H9 (cell line): ENCODE measurements around the gene IL1RAPL2. TPM values are rescaled to one million over a fixed set of nuclear protein-coding genes. Genes with fewer than 3 reads are reported as not detected.

ENCODE experiments used
- DNase-seq: peaks from one replicate; pipeline ENCODE4 v3.0.0-alpha.2; 2017
- H2AFZ ChIP-seq: one replicate; pipeline ENCODE4 v1.6.1; 2013; ENCODE audit warnings: mild to moderate bottlenecking, low read length, control low read depth, moderate library complexity
- H2AK5ac ChIP-seq: 2 replicates; pipeline ENCODE4 v1.6.1; 2013; ENCODE audit warnings: low read length, control low read depth, mixed read lengths; ENCODE audit not compliant: insufficient read length
- H2BK120ac ChIP-seq: one replicate; pipeline ENCODE4 v1.6.1; 2013; ENCODE audit warnings: low read depth, mild to moderate bottlenecking, low read length, control low read depth, inconsistent platforms; ENCODE audit not compliant: poor library complexity, severe bottlenecking
- H2BK12ac ChIP-seq: 2 replicates; pipeline ENCODE4 v1.6.1; 2013; ENCODE audit warnings: low read length, control low read depth, mixed read lengths, low read depth; ENCODE audit not compliant: insufficient read length
- H2BK15ac ChIP-seq: 2 replicates; pipeline ENCODE4 v1.6.1; 2013; ENCODE audit warnings: low read depth, low read length, control low read depth
- H2BK20ac ChIP-seq: one replicate; pipeline ENCODE4 v1.6.1; 2013; ENCODE audit warnings: low read depth, mild to moderate bottlenecking, low read length, control low read depth, inconsistent platforms; ENCODE audit not compliant: poor library complexity, severe bottlenecking
- H2BK5ac ChIP-seq: 2 replicates; pipeline ENCODE4 v1.6.1; 2013; ENCODE audit warnings: low read length, control low read depth, mixed read lengths; ENCODE audit not compliant: insufficient read length
- H3K14ac ChIP-seq: 2 replicates; pipeline ENCODE4 v1.6.1; 2013; ENCODE audit warnings: low read length, control low read depth; ENCODE audit not compliant: insufficient read depth
- H3K18ac ChIP-seq: 2 replicates; pipeline ENCODE4 v1.6.1; 2013; ENCODE audit warnings: low read depth, mild to moderate bottlenecking, mixed read lengths, low read length, control low read depth; ENCODE audit not compliant: insufficient read length
- H3K23ac ChIP-seq: 2 replicates; pipeline ENCODE4 v1.6.1; 2013; ENCODE audit warnings: low read length, control low read depth, mixed read lengths, low read depth; ENCODE audit not compliant: insufficient read length
- H3K23me2 ChIP-seq: 2 replicates; pipeline ENCODE4 v1.6.1; 2013; ENCODE audit warnings: low read depth, mild to moderate bottlenecking, mixed read lengths, low read length, control low read depth; ENCODE audit not compliant: insufficient read length, poor library complexity, severe bottlenecking
- H3K27ac ChIP-seq: 2 replicates; pipeline ENCODE4 v1.5.1; 2013; ENCODE audit warnings: low read length, control low read depth, mixed read lengths, low read depth; ENCODE audit not compliant: insufficient read length
- H3K27me3 ChIP-seq: 2 replicates; pipeline ENCODE4 v1.6.1; 2013; ENCODE audit warnings: low read length, control low read depth, inconsistent platforms; ENCODE audit not compliant: insufficient read depth
- H3K4ac ChIP-seq: 2 replicates; pipeline ENCODE4 v1.6.1; 2013; ENCODE audit warnings: low read depth, mild to moderate bottlenecking, control low read depth, inconsistent platforms, low read length, moderate library complexity
- H3K4me1 ChIP-seq: 2 replicates; pipeline ENCODE4 v1.6.1; 2013; ENCODE audit warnings: low read length, control low read depth, inconsistent platforms; ENCODE audit not compliant: insufficient read depth
- H3K4me2 ChIP-seq: 2 replicates; pipeline ENCODE4 v1.6.1; 2013; ENCODE audit warnings: low read length, control low read depth, mixed read lengths; ENCODE audit not compliant: insufficient read length, insufficient read depth
- H3K56ac ChIP-seq: 2 replicates; pipeline ENCODE4 v1.6.1; 2013; ENCODE audit warnings: low read depth, mild to moderate bottlenecking, mixed read lengths, low read length, control low read depth; ENCODE audit not compliant: insufficient read length
- H3K79me1 ChIP-seq: 2 replicates; pipeline ENCODE4 v1.6.1; 2013; ENCODE audit warnings: low read depth, mild to moderate bottlenecking, moderate library complexity, low read length, control low read depth, inconsistent platforms; ENCODE audit not compliant: insufficient read depth, poor library complexity, severe bottlenecking
- H3K79me2 ChIP-seq: 2 replicates; pipeline ENCODE4 v1.6.1; 2013; ENCODE audit warnings: low read length, control low read depth, inconsistent platforms; ENCODE audit not compliant: insufficient read depth
- H3K9ac ChIP-seq: 2 replicates; pipeline ENCODE4 v1.6.1; 2013; ENCODE audit warnings: low read length, control low read depth, mixed read lengths; ENCODE audit not compliant: insufficient read length; ENCODE audit errors: extremely low read depth
- H3K9me3 ChIP-seq: one replicate; pipeline ENCODE4 v1.6.1; 2013; ENCODE audit warnings: low read depth, low read length, inconsistent platforms; ENCODE audit not compliant: control insufficient read depth
- H3T11ph ChIP-seq: one replicate; pipeline ENCODE4 v1.6.1; 2013; ENCODE audit warnings: mild to moderate bottlenecking, low read length, control low read depth, inconsistent platforms
- H4K20me1 ChIP-seq: one replicate; pipeline ENCODE4 v1.6.1; 2013; ENCODE audit not compliant: control insufficient read depth, insufficient read length, insufficient read depth
- H4K5ac ChIP-seq: 2 replicates; pipeline ENCODE4 v1.6.1; 2013; ENCODE audit warnings: low read depth, mild to moderate bottlenecking, mixed read lengths, low read length, control low read depth; ENCODE audit not compliant: insufficient read length
- H4K8ac ChIP-seq: replicated peaks from 2 replicates; pipeline ENCODE4 v1.6.1; 2013; ENCODE audit warnings: low read length, control low read depth, mixed read lengths, low read depth; ENCODE audit not compliant: insufficient read length
- H4K91ac ChIP-seq: 2 replicates; pipeline ENCODE4 v1.6.1; 2013; ENCODE audit warnings: low read depth, mild to moderate bottlenecking, moderate library complexity, mixed read lengths, low read length, control low read depth; ENCODE audit not compliant: insufficient read length
- H3K27ac Mint-ChIP-seq, 3 experiments: 2 replicates in 2 of 3; 3 replicates in 1 of 3; pipeline ENCODE4 v1.8.0; 2020 to 2021; ENCODE audit warnings: mixed read lengths in 3 of 3, mild to moderate bottlenecking in 1 of 3, moderate library complexity in 1 of 3
- H3K27me3 Mint-ChIP-seq: 2 replicates; pipeline ENCODE4 v1.8.0; 2021; ENCODE audit warnings: low read depth, mild to moderate bottlenecking, moderate library complexity, mixed read lengths
- H3K36me3 Mint-ChIP-seq, 3 experiments: 2 replicates in 2 of 3; 3 replicates in 1 of 3; pipeline ENCODE4 v1.8.0; 2020 to 2021; ENCODE audit warnings: low read depth in 3 of 3, mixed read lengths in 3 of 3; ENCODE audit not compliant: insufficient read depth in 1 of 3
- H3K4me1 Mint-ChIP-seq, 2 experiments: 2 replicates each; pipeline ENCODE4 v1.8.0; 2020; ENCODE audit warnings: mixed read lengths in 2 of 2
- H3K4me3 Mint-ChIP-seq, 2 experiments: 2 replicates in 1 of 2; 3 replicates in 1 of 2; pipeline ENCODE4 v1.8.0; 2020 to 2021; ENCODE audit warnings: mild to moderate bottlenecking in 2 of 2, mixed read lengths in 2 of 2, moderate library complexity in 1 of 2
- H3K9me3 Mint-ChIP-seq, 2 experiments: 2 replicates in 1 of 2; 3 replicates in 1 of 2; pipeline ENCODE4 v1.8.0; 2020; ENCODE audit warnings: mild to moderate bottlenecking in 2 of 2, mixed read lengths in 2 of 2, moderate library complexity in 1 of 2
- CTCF ChIP-seq: fragments of 200-600 bp; sonication (generic); conservative IDR thresholded peaks from 3 replicates; pipeline ENCODE4 v1.8.0; 2021; ENCODE audit warnings: antibody characterized with exemption, mild to moderate bottlenecking
- WGBS: extraction: QIAGEN DNeasy Blood & Tissue Kit; methylation state at CpG from one replicate; pipeline ENCODE4 v1.1.7; 2013; ENCODE audit warnings: missing lambda C conversion rate, low lambda C conversion rate, mixed read lengths; ENCODE audit not compliant: insufficient read length; ENCODE audit errors: extremely low coverage; 5-methylcytosine and 5-hydroxymethylcytosine counted together
- total RNA-seq: library from RNA; stranded (reverse); gene quantifications from 2 replicates; pipeline ENCODE4 v1.2.1, GENCODE V29; 2021

Gene IL1RAPL2
- total RNA-seq, 1 experiment from 2014 or later = not detected

GRCh38 chrX:104877504-104877903 lies 311.5 kb downstream of the IL1RAPL2 start:
- Histone ChIP-seq H3K79me2 (no peaks in the 10 kb centered on the region), H2BK15ac (no peak overlapping the region), H3T11ph (no peak overlapping the region), H4K91ac (no peak overlapping the region), H3K9ac (no peak overlapping the region), H3K79me1 (no peaks in the 10 kb centered on the region), H3K27me3 (no peaks in the 10 kb centered on the region), H3K23me2 (no peaks in the 10 kb centered on the region), H3K23ac (no peak overlapping the region), H3K56ac (no peak overlapping the region), H4K5ac (no peak overlapping the region), H2BK5ac (no peak overlapping the region), H4K8ac (no peak overlapping the region), H2BK120ac (no peak overlapping the region), H2AFZ (no peak overlapping the region), H3K27ac (no peak overlapping the region), H3K18ac (no peak overlapping the region), H3K9me3 (no peaks in the 10 kb centered on the region), H3K4me1 (no peaks in the 10 kb centered on the region), H3K14ac (no peak overlapping the region), H2AK5ac (no peak overlapping the region), H2BK12ac (no peak overlapping the region), H3K4ac (no peak overlapping the region), H2BK20ac (no peak overlapping the region), H3K4me2 (no peak overlapping the region), H4K20me1 (no peaks in the 10 kb centered on the region)
- no peak for DNase-seq
- whole genome bisulfite sequencing = no CpG with 5 or more reads among the region's 1 CpG
- Mint-ChIP-seq H3K4me1 (no peaks in the 10 kb centered on the region), H3K4me3 (no peak overlapping the region), H3K36me3 (0 out of 7 replicates have a peak, but pooled peaks cover 0 to 2% (median 0%) of the 10 kb centered on the region in 3 experiments), H3K27ac (no peak overlapping the region), H3K9me3 (peaks cover 0 to 42% of the 10 kb centered on the region in 2 experiments; a peak in 3 of 5 replicates), H3K27me3 (no peaks in the 10 kb centered on the region)
- TF ChIP-seq CTCF = no peak
